ENCODE data around the gene SMIM36. TPM values are rescaled to one million over a fixed set of nuclear protein-coding genes. Genes with fewer than 3 reads are reported as not detected.
"Not testable (repeated sequence)": the region's sequence is repeated elsewhere in the genome, so short reads cannot be mapped to it uniquely, and the experiment has no call there.

The SMIM36 gene
- total RNA-seq, 1 experiment from 2014 or later = not detected

GRCh38 chr17:55521186-55521585 lies 9.9 kb upstream of the SMIM36 start:
- Mint-ChIP-seq H3K4me1 (ENCODE audit: low read depth, unreplicated experiment) (peaks cover 8% of the 10 kb centered on the region), H3K36me3 (ENCODE audit: insufficient read depth, unreplicated experiment) (no peaks in the 10 kb centered on the region), H3K9me3 (ENCODE audit: low read depth, unreplicated experiment) (no peaks in the 10 kb centered on the region), H3K4me3 (ENCODE audit: low read depth, unreplicated experiment) (no peak overlapping the region), H3K27ac (ENCODE audit: unreplicated experiment) (no peak overlapping the region), H3K27me3 (ENCODE audit: unreplicated experiment) (no peaks in the 10 kb centered on the region)
- intact Hi-C loops (cut with micrococcal nuclease; ENCODE audit: unreplicated experiment) = loop anchor here (10.0 kb wide), 2 partner anchors 794 to 954 kb away; no protein-coding TSS in a partner anchor
- no peak for TF ChIP-seq CTCF (IDR thresholded peaks at IDR 0.05; ENCODE audit: unreplicated experiment)
- CTCF ChIA-PET = no interaction called here
- BruUV-seq (replicated peaks) = no TSS peak
- DNase-seq = no peak

DNA sequence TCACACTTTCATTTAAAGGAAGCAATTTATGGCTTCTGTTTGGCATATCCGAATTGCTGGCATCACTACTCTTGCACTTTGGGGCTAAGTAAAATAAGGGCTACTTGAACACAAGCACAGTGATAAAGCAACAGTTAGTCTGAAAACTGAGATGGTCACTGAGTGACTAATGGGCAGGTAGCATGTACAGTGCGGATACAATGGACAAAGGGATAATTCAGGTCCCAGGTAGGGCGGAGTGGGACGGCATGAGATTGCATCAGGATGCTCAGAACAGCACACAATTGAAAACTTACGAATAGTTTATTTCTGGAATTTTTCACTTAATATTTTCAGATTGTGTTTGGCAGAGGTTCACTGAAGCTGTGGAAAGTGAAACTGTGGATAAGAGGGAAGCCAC lies 9.2 kb upstream of the SMIM36 start:
- intact Hi-C loops (cut with micrococcal nuclease; ENCODE audit: unreplicated experiment) = loop anchor here (10.0 kb wide), 2 partner anchors 794 to 954 kb away; no protein-coding TSS in a partner anchor
- no peak for TF ChIP-seq CTCF (IDR thresholded peaks at IDR 0.05; ENCODE audit: unreplicated experiment)
- H3K27me3 Mint-ChIP-seq (ENCODE audit: unreplicated experiment) = no peaks in the 10 kb centered on the region
- H3K36me3 Mint-ChIP-seq (ENCODE audit: insufficient read depth, unreplicated experiment) = no peaks in the 10 kb centered on the region
- CTCF ChIA-PET = no interaction called here
- DNase-seq = peak; percentile 37
- no peak overlapping the region for H3K27ac Mint-ChIP-seq (ENCODE audit: unreplicated experiment)
- no peak overlapping the region for H3K4me3 Mint-ChIP-seq (ENCODE audit: low read depth, unreplicated experiment)
- BruUV-seq (replicated peaks) = no TSS peak
- H3K9me3 Mint-ChIP-seq (ENCODE audit: low read depth, unreplicated experiment) = no peaks in the 10 kb centered on the region
- H3K4me1 Mint-ChIP-seq (ENCODE audit: low read depth, unreplicated experiment) = peaks cover 8% of the 10 kb centered on the region

GRCh38 chr17:55518510-55518909 lies 7.3 kb upstream of the SMIM36 start:
- no peaks in the 10 kb centered on the region for H3K36me3 Mint-ChIP-seq (ENCODE audit: insufficient read depth, unreplicated experiment)
- no peaks in the 10 kb centered on the region for H3K9me3 Mint-ChIP-seq (ENCODE audit: low read depth, unreplicated experiment)
- no peak overlapping the region for H3K27ac Mint-ChIP-seq (ENCODE audit: unreplicated experiment)
- CTCF ChIA-PET = no interaction called here
- intact Hi-C loops (cut with micrococcal nuclease; ENCODE audit: unreplicated experiment) = no loop called here
- DNase-seq = no peak
- BruUV-seq (replicated peaks) = no TSS peak
- no peak for TF ChIP-seq CTCF (IDR thresholded peaks at IDR 0.05; ENCODE audit: unreplicated experiment)
- H3K4me3 Mint-ChIP-seq (ENCODE audit: low read depth, unreplicated experiment) = no peak overlapping the region
- H3K4me1 Mint-ChIP-seq (ENCODE audit: low read depth, unreplicated experiment) = peaks cover 8% of the 10 kb centered on the region
- H3K27me3 Mint-ChIP-seq (ENCODE audit: unreplicated experiment) = no peaks in the 10 kb centered on the region

DNA sequence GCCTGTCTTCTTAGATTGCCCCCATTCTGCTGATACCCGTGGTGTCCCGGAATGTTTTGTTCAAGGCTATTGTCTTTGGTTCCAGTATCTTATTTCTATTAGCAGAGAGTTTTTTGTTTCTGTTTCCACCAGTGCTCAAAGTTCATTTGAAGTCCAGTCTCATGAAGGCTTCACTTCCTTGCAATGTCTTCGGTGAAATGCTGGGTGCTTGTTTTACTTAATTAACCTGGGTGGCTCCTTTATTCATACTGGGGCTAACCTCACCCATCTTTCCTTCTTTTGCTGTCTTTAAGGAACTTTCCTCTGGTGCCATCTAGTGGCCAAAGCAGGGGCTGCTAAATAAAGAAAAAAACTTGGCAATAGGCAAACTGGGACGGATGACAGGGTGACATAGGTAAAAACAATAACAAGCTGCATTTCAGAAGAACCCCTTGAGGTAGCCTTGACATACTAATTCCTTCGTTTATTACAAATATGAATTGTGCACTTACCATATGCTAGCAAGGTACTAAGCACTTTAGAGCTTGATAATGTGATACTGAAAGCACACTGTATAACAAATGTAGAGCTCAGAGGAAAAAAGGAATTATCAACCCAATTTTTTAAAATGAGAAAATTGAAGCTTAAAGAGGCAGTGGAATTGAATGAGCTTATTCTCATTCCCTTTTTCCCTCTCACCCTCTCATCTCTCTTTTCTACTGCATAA lies 2.8 kb upstream of the SMIM36 start:
- peak; percentile 34 for TF ChIP-seq CTCF (IDR thresholded peaks at IDR 0.05; ENCODE audit: unreplicated experiment)

GRCh38 chr17:55507669-55508068 lies 3.6 kb downstream of the SMIM36 start:
- H3K27ac Mint-ChIP-seq (ENCODE audit: unreplicated experiment); H3K27me3 Mint-ChIP-seq (ENCODE audit: unreplicated experiment); H3K4me3 Mint-ChIP-seq (ENCODE audit: low read depth, unreplicated experiment); intact Hi-C loops (cut with micrococcal nuclease; ENCODE audit: unreplicated experiment); H3K4me1 Mint-ChIP-seq (ENCODE audit: low read depth, unreplicated experiment); H3K36me3 Mint-ChIP-seq (ENCODE audit: insufficient read depth, unreplicated experiment); BruUV-seq (replicated peaks); H3K9me3 Mint-ChIP-seq (ENCODE audit: low read depth, unreplicated experiment); DNase-seq; CTCF ChIA-PET: not testable (repeated sequence)

More for the DNA sequence above, 2.8 kb upstream of the SMIM36 start:
- H3K27me3 Mint-ChIP-seq (ENCODE audit: unreplicated experiment) = no peaks in the 10 kb centered on the region
- no TSS peak for BruUV-seq (replicated peaks)
- intact Hi-C loops (cut with micrococcal nuclease; ENCODE audit: unreplicated experiment) = loop anchor here (1.0 to 5.0 kb wide), 4 partner anchors 81 to 521 kb away; no protein-coding TSS in a partner anchor
- H3K9me3 Mint-ChIP-seq (ENCODE audit: low read depth, unreplicated experiment) = no peaks in the 10 kb centered on the region
- peaks cover 8% of the 10 kb centered on the region for H3K4me1 Mint-ChIP-seq (ENCODE audit: low read depth, unreplicated experiment)
- peak; percentile 68 for DNase-seq
- no peak overlapping the region for H3K27ac Mint-ChIP-seq (ENCODE audit: unreplicated experiment)
- H3K4me3 Mint-ChIP-seq (ENCODE audit: low read depth, unreplicated experiment) = no peak overlapping the region
- H3K36me3 Mint-ChIP-seq (ENCODE audit: insufficient read depth, unreplicated experiment) = no peaks in the 10 kb centered on the region
- CTCF ChIA-PET = interaction anchor here (0.7 to 0.9 kb wide), 6 partner anchors 93 to 521 kb away, joined by 3 to 4 read pairs (median 4); partner anchors contain the start of gene MMD

- DNase-seq; intact Hi-C loops (cut with micrococcal nuclease; ENCODE audit: unreplicated experiment): not testable (repeated sequence)
Observed at GRCh38 chr17:55501626-55502025, 9.6 kb downstream of the SMIM36 start.

More at GRCh38 chr17:55501626-55502025, 9.6 kb downstream of the SMIM36 start:
- BruUV-seq (replicated peaks); H3K27ac Mint-ChIP-seq (ENCODE audit: unreplicated experiment); H3K9me3 Mint-ChIP-seq (ENCODE audit: low read depth, unreplicated experiment); CTCF ChIA-PET; H3K36me3 Mint-ChIP-seq (ENCODE audit: insufficient read depth, unreplicated experiment); H3K4me3 Mint-ChIP-seq (ENCODE audit: low read depth, unreplicated experiment); H3K4me1 Mint-ChIP-seq (ENCODE audit: low read depth, unreplicated experiment); H3K27me3 Mint-ChIP-seq (ENCODE audit: unreplicated experiment): not testable (repeated sequence)
